Measurements from ENCODE around the gene AQP2. TPM values are rescaled to one million over a fixed set of nuclear protein-coding genes. Genes with fewer than 3 reads are reported as not detected.

AQP2 gene
- total RNA-seq, 1 experiment from 2014 or later: not detected

GRCh38 chr12:49953961-49954846, 3.7 kb downstream of the AQP2 start:
- DNase-seq (ENCODE audit: low read depth, low spot score) (no peak), ATAC-seq (no peak)
- ChIA-PET RAD21 (ENCODE audit: low non-redundant PET in 1 of 2, low total read pairs in 2 of 2, uncharacterized antibody in 2 of 2, unreplicated experiment in 2 of 2) (no interaction called here), POLR2A (no interaction called here), CTCF (interaction anchor here (3.0 kb wide), 1 partner anchor 9 kb away, joined by 13 read pairs; no protein-coding TSS in a partner anchor)
- Histone ChIP-seq H3K27me3 (ENCODE audit: insufficient read depth, low read length) (no peaks in the 10 kb centered on the region), H3K79me2 (ENCODE audit: insufficient read depth, low read length) (no peaks in the 10 kb centered on the region), H3K4me2 (ENCODE audit: low read length) (no peak overlapping the region), H3K9me3 (ENCODE audit: control insufficient read depth in 1 of 2, insufficient read depth in 1 of 2, low read depth in 1 of 2, low read length in 2 of 2) (no peaks in the 10 kb centered on the region), H3K9ac (ENCODE audit: low read length) (no peak overlapping the region), H4K20me1 (ENCODE audit: insufficient read depth) (no peaks in the 10 kb centered on the region), H3K27ac (ENCODE audit: low read depth, low read length) (no peak overlapping the region), H3K4me3 (replicated peaks in 1 of 2; ENCODE audit: low read depth in 1 of 2, low read length in 2 of 2) (no peak overlapping the region), H3K36me3 (ENCODE audit: control insufficient read depth in 1 of 2, insufficient read depth in 2 of 2, low read length in 2 of 2) (no peaks in the 10 kb centered on the region), H2AFZ (ENCODE audit: low read depth, low read length, poor library complexity, severe bottlenecking) (no peak overlapping the region), H3K4me1 (ENCODE audit: control insufficient read depth in 1 of 2, insufficient read depth in 2 of 2, low read length in 2 of 2) (peaks cover 3 to 4% of the 10 kb centered on the region in 2 experiments; a peak in 3 of 4 replicates), H3K9me2 (ENCODE audit: insufficient read depth) (no peaks in the 10 kb centered on the region)
- intact Hi-C loops (cut with micrococcal nuclease): no loop called here
- no peak for TF ChIP-seq CEBPB (IDR thresholded peaks at IDR 0.05; ENCODE audit: low read depth)
- no peak for TF ChIP-seq REST (IDR thresholded peaks at IDR 0.05; ENCODE audit: low read depth)
- TF ChIP-seq EZH2 (IDR thresholded peaks at IDR 0.05): no peak
- no peak for TF ChIP-seq EZH2phosphoT487 (IDR thresholded peaks at IDR 0.05; ENCODE audit: borderline replicate concordance)
- TF ChIP-seq, protein P1, sequence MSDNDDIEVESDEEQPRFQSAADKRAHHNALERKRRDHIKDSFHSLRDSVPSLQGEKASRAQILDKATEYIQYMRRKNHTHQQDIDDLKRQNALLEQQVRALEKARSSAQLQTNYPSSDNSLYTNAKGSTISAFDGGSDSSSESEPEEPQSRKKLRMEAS (IDR thresholded peaks at IDR 0.05): no peak
- no peak for TF ChIP-seq ELF1 (IDR thresholded peaks at IDR 0.05; ENCODE audit: borderline replicate concordance, low read depth)
- no peak for TF ChIP-seq POLR2A (IDR thresholded peaks at IDR 0.05; ENCODE audit: borderline replicate concordance, extremely low read depth, insufficient read depth, insufficient read length)
- TF ChIP-seq JUND (IDR thresholded peaks at IDR 0.05): no peak
- no peak for TF ChIP-seq ZFX (IDR thresholded peaks at IDR 0.05)
- TF ChIP-seq SP1 (IDR thresholded peaks at IDR 0.05; ENCODE audit: low read depth): no peak
- no peak for TF ChIP-seq CBX3 (IDR thresholded peaks at IDR 0.05; ENCODE audit: low read depth)
- TF ChIP-seq FOSL1 (IDR thresholded peaks at IDR 0.05; ENCODE audit: low read depth): no peak
- TF ChIP-seq SIN3A (IDR thresholded peaks at IDR 0.05; ENCODE audit: low read depth): no peak
- TF ChIP-seq YY1 (IDR thresholded peaks at IDR 0.05; ENCODE audit: extremely low read depth, insufficient replicate concordance, low read depth, low read length): no peak
- TF ChIP-seq ZNF274 (IDR thresholded peaks at IDR 0.05; ENCODE audit: low read depth, low read length): no peak
- no peak for TF ChIP-seq EGR1 (IDR thresholded peaks at IDR 0.05; ENCODE audit: low read depth)
- TF ChIP-seq, protein P2, sequence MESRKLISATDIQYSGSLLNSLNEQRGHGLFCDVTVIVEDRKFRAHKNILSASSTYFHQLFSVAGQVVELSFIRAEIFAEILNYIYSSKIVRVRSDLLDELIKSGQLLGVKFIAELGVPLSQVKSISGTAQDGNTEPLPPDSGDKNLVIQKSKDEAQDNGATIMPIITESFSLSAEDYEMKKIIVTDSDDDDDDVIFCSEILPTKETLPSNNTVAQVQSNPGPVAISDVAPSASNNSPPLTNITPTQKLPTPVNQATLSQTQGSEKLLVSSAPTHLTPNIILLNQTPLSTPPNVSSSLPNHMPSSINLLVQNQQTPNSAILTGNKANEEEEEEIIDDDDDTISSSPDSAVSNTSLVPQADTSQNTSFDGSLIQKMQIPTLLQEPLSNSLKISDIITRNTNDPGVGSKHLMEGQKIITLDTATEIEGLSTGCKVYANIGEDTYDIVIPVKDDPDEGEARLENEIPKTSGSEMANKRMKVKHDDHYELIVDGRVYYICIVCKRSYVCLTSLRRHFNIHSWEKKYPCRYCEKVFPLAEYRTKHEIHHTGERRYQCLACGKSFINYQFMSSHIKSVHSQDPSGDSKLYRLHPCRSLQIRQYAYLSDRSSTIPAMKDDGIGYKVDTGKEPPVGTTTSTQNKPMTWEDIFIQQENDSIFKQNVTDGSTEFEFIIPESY (IDR thresholded peaks at IDR 0.05; ENCODE audit: extremely low read depth, insufficient replicate concordance, low read length): no peak
- TF ChIP-seq SRF (IDR thresholded peaks at IDR 0.05; ENCODE audit: low read depth): no peak
- TF ChIP-seq TCF7L2 (IDR thresholded peaks at IDR 0.05; ENCODE audit: borderline replicate concordance, extremely low read depth, insufficient read depth, insufficient read length): no peak
- no TSS peak for BruUV-seq (replicated peaks)

Measured in HCT116 (cell line).